GM12892 (cell line): ENCODE data around the gene KIAA1217.

Experiments used
- POLR2A ChIP-seq: IDR thresholded peaks from 2 replicates; pipeline ENCODE4 v1.6.1; 2011; ENCODE audit warnings: low read depth, low read length, control low read depth
- POLR2AphosphoS5 ChIP-seq: IDR thresholded peaks from 2 replicates; pipeline ENCODE4 v1.6.1; 2011; ENCODE audit warnings: low read depth, low read length, control low read depth
- TAF1 ChIP-seq: IDR thresholded peaks from 2 replicates; pipeline ENCODE4 v1.6.1; 2011; ENCODE audit warnings: low read depth, mild to moderate bottlenecking, control low read depth, low read length, borderline replicate concordance

DNA sequence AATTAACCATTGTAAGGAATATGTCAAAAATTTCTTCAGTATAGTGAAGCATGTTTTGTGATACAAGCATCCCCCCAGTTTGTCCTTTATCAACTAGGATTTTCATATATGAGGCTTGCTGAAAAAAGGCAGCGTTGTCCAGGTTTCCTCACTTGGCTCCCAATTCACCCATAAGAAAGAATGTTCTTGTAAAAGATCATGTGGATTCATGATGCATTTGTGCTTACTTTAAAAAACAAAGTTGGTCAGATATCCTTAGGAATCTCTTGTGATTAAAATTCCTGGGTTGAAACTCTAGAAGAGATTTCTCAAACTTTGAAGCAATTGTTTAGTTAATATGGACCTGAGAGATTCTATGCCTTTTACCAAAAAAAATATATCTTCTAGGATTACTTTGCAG is 181.8 kb downstream of the KIAA1217 start:
- no peak for TF ChIP-seq TAF1
- TF ChIP-seq POLR2A: no peak
- TF ChIP-seq POLR2AphosphoS5: no peak
